Activated T-helper 9 cell treated with anti-CD3 and anti-CD28 coated beads, Interleukin-2, amount 50 U/mL, for 16 hours (primary cell): ENCODE measurements around the gene AKAP6.

ENCODE experiments used
- DNase-seq: peaks from one replicate; pipeline ENCODE4 v3.0.0-alpha.2; 2020; ENCODE audit warnings: low read depth

Gene AKAP6

GRCh38 chr14:32821964-32822653 is 493.0 kb downstream of the AKAP6 start:
- DNase-seq, result no peak

- no peak for DNase-seq
These were observed 494.6 kb downstream of the AKAP6 start for GRCh38 chr14:32823706-32824105.

- no peak for DNase-seq
These were observed 495.1 kb downstream of the AKAP6 start for GRCh38 chr14:32824195-32824594.

- DNase-seq, result no peak
These were observed 496.0 kb downstream of the AKAP6 start for GRCh38 chr14:32825058-32825457.

- DNase-seq, result no peak
These were observed 497.4 kb downstream of the AKAP6 start for GRCh38 chr14:32826404-32827082.

- no peak for DNase-seq
These were observed 498.4 kb downstream of the AKAP6 start for GRCh38 chr14:32827514-32827913.

- DNase-seq, result no peak
These were observed 506.8 kb downstream of the AKAP6 start for GRCh38 chr14:32835924-32836323.

- no peak for DNase-seq
These were observed 512.6 kb downstream of the AKAP6 start for GRCh38 chr14:32841698-32842097.

GRCh38 chr14:32846821-32847365 is 517.8 kb downstream of the AKAP6 start:
- DNase-seq, result no peak

GRCh38 chr14:32847867-32848266 is 518.8 kb downstream of the AKAP6 start:
- DNase-seq, result no peak

GRCh38 chr14:32865827-32866376 is 536.8 kb downstream of the AKAP6 start:
- DNase-seq, result no peak

GRCh38 chr14:32883188-32883587 is 554.1 kb downstream of the AKAP6 start:
- DNase-seq, result no peak
